DMS153 (cell line): ENCODE results near the gene SMYD3.
A peak's percentile ranks its signal among the peaks of the same experiment; 100 is the strongest.

Experiments
- DNase-seq: peaks from one replicate; lab custom pipeline; 2025; lab: John Stamatoyannopoulos, UW

SMYD3 gene

DNA sequence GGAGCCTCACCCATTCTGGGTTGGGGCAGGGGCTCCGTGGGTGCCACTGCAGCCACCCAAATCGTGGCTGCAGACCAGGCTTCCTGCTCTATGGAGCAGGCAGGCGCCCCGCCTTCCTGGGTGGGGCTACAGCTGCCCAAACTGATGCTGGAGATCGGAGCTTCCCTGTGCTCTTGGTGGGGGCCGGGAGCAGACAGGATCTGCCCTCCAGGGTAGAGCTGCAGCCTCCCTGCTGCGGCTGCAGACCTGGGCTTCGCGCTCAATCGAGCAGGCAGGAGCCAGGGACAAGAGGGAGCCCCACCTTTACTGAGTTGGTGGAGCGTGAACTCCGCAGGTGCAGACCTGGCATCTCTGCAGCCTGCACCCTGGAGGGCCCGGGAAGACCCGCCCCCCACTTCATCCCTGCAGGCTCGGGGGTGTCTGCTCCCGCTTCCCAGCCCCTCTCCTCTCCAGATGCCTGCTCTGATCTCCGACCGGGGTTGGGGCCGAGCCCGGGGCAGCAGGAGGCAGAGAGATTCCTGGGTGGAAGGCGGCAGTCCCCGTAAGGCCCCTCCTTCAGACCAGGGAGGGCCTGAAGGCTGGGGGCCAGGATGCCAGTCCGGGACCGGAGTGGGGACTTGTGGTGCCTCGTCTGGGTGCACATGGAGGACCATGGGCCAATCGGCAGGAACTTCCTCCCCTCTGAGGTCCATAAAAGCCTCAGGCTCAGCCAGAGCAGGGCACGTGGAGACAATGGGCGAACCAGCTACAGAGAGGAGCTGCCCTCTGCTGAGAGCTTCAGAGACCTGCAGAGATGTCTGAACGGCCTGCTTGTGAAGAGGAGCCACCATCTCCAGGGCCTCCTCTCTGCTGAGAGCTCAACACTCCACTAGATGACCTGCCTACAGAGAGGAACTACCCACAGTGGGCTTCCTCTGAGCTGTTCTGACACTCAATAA, 359.3 kb downstream of the SMYD3 start:
- DNase-seq, result no peak

DNA sequence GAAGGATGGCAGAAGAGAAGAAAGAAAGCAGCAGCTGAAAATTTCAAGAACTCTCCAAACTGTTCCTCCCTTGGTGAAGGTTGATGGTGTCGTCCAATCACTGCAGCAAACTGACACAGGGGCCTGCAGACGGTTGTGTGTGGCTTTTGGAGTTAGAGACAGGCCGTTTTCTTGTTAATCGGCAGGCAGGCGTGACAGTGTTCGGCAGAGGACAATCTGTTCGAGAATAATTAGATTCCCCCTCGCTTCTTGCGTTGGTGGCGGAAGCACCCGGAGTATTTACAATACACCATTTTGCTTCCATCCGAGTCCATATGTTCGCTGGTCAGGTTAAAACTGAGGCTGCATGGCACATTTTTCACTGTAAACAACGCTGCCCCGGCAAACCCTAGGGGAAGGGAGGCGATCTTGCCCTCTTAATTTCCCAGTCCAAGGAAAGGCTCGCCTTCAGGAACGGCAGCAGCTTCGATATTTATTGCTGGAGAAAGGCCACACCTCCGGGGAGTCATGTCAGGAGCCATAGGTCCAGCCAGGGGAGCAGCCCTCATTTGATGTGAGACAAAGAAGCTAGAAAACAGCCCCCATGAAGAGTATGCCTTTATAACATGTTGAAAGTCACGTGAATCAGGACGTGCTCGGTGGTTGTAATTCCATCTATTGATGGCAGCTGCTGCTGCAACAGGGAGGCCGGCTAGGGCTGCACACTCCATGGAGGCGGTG, 360.1 kb downstream of the SMYD3 start:
- DNase-seq, result no peak

DNA sequence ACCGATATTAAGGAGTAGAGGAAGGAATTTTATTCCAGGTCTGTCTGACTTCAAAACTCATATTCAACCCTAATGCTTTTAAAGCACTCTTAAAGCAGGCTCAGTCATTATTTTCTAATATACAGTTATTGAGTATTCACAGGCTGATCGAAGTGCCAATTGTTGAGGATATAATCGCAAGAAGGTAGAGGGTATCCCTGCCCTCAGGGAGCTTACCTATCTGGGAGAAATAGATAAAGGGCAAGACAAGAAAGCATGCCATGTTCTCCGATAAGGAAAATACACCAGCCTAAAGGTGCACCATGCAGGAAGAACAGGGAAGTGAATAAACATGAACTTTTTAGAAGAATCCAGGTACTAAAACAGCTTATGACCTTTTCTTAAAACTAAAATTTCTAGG, 361.2 kb downstream of the SMYD3 start:
- no peak for DNase-seq

DNA sequence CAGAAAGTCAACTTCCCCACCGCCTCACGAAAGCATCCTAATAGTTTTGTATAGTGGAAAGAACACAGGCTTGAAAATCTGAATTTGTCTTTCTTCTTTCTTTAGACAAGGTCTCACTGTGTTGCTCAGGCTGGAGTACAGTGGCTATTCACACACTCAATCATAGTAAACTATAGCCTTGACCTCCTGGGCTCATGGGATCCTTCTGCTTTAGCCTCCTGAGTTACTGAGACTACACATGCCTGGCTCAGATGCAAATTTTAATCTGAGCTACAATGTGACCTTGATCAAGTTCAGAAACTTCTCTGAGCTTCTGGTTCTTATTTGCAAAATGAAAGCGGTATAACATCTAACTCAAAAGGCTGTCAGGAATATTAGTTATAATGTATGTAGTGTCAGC, 362.1 kb downstream of the SMYD3 start:
- DNase-seq, result no peak

DNA sequence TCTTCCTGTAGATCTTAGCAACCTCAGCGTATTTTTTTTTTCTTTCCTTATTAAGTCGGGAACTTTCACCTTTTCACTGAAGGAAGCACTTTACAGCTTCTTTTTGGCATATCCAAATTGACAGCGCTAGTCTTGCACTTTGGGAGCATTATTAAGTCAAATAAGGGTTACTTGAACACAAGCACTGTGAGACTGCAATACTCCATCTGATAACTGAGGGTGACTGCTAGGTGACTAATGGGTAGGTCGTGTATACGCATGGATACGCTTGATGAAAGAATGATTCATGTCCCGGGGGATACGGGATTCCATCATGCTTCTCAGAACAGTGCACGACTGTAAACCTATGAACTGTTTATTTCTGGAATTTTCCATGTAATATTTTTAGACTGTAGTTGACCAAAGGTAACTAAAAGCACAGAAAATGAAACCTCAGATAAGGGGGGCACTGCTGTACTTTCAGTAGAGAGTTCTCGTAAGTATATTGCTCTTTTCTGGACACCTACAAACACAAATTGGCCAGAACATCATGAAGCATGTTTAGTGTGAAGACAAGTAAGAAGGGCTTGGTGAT, 364.7 kb downstream of the SMYD3 start:
- no peak for DNase-seq

DNA sequence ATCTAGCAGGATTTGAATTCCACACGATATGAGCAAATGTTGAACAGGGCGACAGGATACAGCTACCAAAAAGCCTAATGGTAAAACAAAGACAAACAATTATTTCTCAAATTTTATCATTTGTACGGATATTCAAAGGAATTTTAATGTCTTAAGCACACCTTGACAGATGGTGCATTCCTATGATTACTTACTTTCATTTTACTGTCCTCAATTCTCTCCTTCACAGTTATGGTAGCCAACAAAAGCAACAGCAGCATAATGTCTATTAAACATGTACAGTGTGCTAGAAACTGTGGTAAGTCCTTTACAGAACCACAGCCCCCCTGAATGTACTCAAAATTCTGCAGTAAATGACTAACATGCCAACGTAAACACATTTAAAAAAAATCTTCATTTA, 365.8 kb downstream of the SMYD3 start:
- DNase-seq, result no peak

DNA sequence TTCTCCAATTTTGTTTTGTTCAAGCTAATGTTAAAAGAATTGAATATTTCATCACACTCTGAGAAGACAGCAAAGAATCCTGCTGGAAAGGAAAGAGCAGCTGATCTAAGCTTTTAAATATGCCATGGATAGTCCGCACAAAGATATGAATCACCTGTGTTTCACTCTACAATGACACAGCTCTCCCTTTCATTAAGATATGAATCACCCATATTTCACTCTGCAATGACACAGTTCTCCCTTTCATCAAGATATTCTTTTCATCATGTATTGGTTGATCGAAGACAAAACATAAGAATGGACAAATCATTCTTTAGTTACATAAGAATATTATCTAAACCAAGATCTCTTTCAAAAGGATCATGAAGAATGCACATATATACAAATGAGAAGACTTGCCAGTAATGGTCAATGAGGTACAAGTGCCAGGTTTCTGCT, 367.3 kb downstream of the SMYD3 start:
- DNase-seq, result no peak

DNA sequence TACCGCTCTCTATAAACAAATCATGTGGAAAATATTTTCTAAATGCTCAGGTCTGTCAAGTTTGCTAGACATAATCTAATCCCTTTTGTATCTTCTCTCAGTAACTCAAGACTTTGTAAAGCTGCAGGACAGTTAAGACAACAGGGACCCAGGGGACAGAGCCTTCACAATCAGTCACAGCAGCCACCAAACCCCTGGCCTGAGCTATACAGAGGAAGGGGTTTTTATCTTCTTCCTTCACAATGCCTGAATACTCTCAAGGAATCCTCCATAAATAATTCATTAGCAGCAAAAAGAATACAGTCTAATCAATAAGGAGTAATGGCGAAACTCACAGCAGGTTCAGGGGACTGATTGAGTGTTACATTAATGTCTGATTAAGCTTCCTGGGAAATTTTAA, 368.3 kb downstream of the SMYD3 start:
- no peak for DNase-seq

DNA sequence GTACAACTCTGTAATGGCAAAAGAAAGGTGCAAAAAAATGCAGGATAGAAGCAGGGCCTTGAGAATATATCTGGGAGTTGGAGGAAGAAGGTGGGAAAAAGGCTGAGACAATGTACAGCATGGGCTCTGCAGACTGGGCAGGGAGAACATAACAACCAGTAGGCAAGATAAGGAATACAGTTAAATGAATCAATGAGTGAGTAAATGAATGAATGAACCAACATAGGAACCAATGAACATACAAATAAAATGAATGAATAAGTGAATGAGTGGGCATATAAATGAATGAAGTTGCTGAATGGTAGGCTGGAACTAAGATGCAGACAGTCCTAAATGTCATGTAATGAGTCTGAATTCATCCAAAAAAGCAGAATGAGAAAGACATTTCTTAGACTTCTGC, 370.6 kb downstream of the SMYD3 start:
- DNase-seq, result no peak

DNA sequence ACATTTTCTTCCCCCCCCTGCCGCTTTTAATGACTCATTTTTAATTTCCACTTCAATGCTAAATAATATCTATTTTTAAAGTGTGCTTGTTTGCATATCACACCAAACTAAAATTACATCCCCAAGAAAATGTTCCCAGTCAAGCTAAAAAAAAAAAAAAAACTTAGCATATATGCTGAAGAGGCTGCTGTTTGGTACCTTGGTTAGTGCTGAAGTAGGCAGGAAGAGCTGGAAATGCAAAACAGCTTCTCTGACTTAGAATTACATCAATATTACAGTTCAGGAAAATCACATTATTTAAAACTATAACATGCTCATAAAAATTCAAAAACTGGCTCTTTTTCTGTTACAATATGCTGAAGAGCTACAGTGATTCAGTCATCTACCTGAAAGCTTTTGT, 372.3 kb downstream of the SMYD3 start:
- no peak for DNase-seq

DNA sequence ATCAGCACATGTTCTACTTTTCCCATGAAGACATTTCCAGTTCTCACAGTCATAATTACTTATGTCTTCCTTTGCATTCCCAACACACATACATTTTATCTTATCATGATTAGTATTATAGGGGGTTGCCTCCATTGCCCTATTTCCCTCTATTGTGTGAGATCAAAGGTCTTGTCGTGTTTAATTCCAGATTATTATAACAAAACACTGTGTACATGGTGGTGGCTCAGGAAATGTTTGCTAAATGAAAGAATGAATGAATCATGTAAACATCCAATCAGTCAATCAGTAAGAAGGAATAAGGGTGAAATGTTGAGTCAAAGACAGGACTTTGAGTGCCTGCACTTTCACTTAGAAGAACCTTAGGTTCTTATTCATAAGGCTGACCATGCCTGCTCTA, 376.0 kb downstream of the SMYD3 start:
- DNase-seq, result no peak

DNA sequence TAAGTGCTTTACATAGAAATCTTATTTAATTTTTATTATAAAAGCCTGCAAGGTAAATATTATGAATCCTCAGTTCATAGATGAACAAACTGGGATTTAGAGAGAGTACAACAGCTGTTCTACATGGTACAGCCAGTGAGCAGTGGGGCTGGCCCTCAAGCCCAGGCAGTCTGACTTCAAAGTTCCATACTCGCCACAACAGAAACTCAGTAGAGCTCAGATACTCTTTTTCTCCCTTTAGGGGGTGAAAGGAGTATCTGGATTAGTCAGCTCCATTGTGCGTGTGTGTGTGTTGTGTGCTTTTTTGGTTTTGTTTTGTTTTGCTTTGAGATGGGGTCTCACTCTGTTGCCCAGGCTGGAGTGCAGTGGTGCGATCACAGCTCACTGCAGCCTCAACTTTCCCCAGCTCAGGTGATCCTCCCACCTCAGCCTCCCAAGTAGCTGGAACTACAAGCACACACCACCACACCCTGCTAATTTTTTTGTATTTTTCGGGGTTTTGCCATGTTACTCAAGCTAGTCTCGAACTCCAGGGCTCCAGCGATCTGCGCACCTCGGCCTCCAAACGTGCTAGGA, 378.5 kb downstream of the SMYD3 start:
- no peak for DNase-seq

DNA sequence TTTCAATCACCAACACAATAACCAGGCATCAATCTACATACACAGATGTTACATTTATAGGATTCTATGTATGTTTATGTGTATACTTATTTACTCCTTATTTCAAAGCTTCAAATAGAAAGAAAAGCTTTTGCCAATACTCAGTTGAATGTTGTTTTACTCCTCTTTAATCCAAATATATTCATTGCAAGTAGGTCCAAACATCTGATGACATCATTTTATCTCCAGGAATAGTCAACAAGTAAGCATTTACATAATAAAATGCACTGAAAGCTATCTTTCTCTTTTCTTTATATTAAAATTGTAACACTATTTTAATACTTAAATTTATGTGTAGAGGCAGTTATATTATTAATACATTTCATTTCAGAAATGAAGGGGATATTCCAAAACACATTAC, 380.5 kb downstream of the SMYD3 start:
- DNase-seq, result no peak

DNA sequence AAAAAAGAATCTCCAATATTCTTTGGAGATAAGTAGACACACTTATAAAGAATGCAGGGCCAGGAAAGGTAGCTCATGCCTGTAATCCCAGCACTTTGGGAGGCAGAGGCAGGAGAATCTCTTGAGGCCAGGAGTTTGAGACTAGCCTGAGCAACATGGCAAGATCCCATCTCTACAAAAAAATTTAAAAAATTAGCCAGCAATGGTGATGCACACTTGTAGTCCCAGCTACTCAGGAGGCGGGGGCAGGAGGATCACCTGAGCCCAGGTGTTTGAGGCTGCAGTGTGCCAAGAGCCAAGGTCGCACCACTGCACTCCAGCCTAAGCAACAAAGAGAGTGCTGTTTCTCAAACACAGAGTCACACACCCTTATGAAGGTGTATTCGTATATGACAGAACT, 385.0 kb downstream of the SMYD3 start:
- no peak for DNase-seq

DNA sequence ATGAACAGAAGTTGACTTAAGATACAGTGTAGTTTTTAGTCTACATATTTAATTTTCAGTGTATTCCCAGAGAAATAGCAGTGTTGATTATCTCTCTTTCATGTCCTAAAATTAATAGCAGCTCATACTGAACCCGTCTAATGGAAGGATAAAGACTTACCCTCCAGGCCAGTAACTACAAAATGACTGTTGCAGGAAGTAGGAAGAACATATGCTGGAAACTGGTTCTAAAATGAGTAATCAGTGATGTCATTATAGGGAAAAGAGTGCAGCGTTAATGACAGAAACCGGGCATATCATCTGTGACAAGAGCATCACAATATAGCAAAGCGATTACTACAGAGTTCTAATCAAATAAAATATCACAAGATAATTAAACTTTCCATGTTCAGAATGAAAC, 385.5 kb downstream of the SMYD3 start:
- DNase-seq, result no peak

DNA sequence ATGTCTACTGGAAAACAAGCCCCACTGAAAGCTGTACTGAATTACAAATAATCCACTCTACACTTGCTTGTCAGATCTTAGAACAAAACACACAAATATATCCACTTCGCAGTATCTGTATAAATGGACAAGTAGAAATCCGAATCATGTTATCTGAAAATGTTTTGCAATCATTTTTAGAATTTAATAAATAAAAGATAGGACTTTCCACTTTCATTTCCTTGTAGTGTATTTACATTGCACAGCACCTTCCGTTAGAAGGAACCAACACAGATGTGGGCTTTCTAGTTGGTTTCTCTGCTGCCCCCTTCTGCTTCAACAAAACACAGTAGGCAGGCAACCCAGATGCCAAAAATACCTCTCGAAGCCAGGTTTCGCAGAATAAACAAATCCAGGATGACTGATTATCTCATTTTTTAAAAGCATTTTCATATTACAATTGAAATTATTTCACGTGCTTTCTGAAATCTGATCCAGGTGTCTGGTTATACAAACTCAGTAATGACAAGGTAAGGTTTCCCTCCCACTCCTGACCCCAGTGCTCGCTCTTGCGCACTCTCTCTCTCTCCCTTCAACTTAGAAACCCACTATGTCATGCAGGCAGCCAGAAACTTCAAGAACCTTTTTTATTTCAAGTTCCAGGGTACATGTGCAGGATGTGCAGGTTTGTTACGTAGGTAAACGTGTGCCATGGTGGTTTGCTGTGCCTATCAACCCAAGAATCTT, 389.9 kb downstream of the SMYD3 start:
- DNase-seq, result peak; percentile 83

DNA sequence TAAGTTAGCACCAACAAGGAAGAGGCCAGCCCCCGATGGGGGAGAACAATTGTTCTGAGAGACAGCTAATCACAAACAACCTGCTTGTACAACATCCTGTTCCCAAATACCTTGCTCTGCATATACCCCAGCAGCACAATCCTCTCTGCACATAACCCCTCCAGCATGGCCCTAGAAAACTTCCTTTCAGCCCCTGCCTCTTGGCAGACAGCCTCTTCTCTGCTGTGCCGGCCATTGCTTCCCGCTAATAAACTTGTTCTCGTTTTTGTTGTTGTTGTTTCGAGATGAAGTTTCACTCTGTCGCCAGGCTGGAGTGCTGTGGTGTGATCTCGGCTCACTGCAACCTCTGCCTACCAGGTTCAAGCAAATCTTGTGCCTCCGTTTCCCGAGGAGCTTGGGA, 392.7 kb downstream of the SMYD3 start:
- no peak for DNase-seq

DNA sequence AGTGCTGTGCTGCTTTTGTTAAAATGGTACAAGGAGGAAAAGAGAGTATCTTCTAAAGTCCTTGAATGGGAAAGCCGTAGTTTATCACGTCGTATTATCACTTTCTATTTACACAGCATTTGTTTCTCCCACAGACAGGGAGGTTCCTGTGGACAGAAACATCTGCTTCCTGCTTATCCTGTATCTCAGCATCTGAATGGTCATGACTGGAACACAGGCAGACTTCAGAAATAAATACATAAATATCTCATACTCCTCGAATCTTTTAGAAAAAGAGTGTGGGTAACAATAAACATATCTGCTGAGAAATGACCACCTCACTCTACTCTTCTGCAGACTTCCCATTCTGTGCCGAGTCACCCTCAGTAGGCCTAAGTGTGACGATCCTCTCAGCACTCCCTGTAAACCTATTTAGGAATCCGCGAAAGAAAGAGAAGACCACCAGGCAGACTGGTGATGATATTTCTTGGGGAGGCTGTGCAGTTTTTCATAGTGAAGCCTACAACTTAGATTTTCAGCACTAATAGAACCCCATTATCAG, 393.5 kb downstream of the SMYD3 start:
- peak; percentile 90 for DNase-seq

DNA sequence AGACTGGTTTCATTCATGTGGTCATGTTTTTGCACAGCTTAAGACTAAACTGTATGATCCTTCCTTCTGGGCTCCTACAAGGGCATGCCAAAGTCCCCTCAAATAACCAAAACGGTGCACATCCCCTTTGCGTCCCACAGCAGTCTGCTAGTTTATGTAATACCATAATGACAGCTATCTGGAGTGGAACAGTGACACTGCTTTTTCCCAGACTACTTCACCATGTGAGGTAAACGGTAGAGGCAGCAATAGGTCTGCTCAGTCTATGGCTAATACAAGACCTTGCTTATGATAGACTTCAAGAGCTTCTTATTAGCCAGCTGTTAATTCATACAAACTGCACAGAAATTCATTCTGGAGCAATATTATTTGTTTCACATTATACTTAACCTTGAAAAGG, 395.5 kb downstream of the SMYD3 start:
- no peak for DNase-seq

DNA sequence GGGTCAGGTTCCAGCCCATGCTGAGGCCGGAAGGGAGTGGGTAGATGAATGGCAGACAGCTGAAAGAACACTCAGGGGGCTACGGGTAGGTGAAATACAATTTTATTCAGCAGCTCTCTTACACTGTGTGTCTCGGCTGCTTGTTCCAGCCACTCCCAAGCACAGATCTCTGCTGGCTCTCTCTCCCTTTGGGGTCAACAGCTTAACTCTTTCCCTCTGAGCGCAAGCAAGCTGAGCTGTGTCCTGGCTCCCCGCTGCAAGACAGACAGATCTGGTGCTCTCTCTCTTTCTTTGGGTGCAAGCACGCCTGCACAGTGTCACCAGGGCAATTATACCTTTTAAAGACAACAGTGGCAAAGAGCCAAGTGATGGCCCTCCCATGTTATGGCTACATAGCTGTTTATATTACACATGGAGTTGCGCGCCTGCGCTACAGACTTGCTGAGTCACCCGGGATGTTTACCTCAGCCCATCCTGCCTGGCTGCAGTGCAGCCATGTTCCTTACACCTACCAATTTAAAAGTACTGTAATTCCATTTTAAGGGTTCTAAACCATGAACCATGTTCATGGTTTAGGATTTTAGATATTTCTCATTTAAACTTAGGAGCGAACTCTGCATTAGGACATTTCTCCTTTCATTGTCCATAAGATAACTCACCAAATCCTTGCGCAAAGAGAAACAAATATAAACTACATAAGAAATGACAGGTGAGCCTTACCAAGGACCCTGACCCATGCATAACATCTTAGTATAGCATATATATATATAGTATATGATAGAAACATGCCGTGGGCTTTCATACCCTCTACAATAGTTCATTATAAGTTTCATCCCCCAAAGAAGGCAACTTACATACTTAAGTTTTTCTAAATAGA, 396.5 kb downstream of the SMYD3 start:
- peak; percentile 93 for DNase-seq
